HepG2 (cell line): Measurements from ENCODE around the gene CCK. TPM values are rescaled to one million over a fixed set of nuclear protein-coding genes. Genes with fewer than 3 reads are reported as not detected.

Source experiments
- ATAC-seq: fragments of 200-7000 bp; cut with Tn5 transposase; 3 replicates; pipeline ENCODE4 v1.9.1; 2020; ENCODE audit warnings: mild to moderate bottlenecking, moderate library complexity
- BruUV-seq: library from RNA; stranded (reverse); fragments of 400-500 nt; replicated peaks from 2 replicates; lab custom pipeline; 2021; lab: Mats Ljungman, UMichigan
- CTCF ChIA-PET: fragments of 300-600 bp; formaldehyde crosslinking; extraction: SDS; loops from one replicate; lab custom pipeline; 2021; ENCODE audit warnings: low total read pairs, inconsistent platforms, low intra/inter-chr PET ratio; lab: Yijun Ruan, JAX
- POLR2A ChIA-PET: fragments of 350-600 bp; sonication (Branson Sonifier 250); formaldehyde crosslinking; loops from one replicate; lab custom pipeline; 2020; ENCODE audit warnings: antibody characterized with exemption, inconsistent platforms; lab: Yijun Ruan, JAX
- DNase-seq: peaks from one replicate; pipeline ENCODE4 v3.0.0-alpha.2; 2015; ENCODE audit warnings: low spot score
- FAIRE-seq: peaks from 3 replicates; lab custom pipeline; 2011; peaks lifted over from hg19 to GRCh38; lab: Jason Lieb, UNC
- H2AFZ ChIP-seq: one replicate; pipeline ENCODE4 v1.6.1; 2011; ENCODE audit warnings: low read length, inconsistent platforms
- H3K27ac ChIP-seq: fragments of 300-600 bp; 3 replicates; pipeline ENCODE4 v1.8.0; 2011; ENCODE audit warnings: mixed run types, mild to moderate bottlenecking, mixed read lengths, low read length, inconsistent platforms; ENCODE audit not compliant: insufficient read depth; ENCODE audit errors: extremely low read length
- H3K27me3 ChIP-seq, 2 experiments: fragments of 200-600 bp in 1 of 2; 2 replicates in 1 of 2; 3 replicates in 1 of 2; pipeline versions ENCODE4 v1.6.0 to v1.8.0; 2011; ENCODE audit warnings: low read length in 2 of 2, mild to moderate bottlenecking in 2 of 2, moderate library complexity in 2 of 2, inconsistent platforms in 1 of 2; ENCODE audit not compliant: insufficient read depth in 2 of 2, control insufficient read depth in 1 of 2
- H3K36me3 ChIP-seq, 2 experiments: fragments of 200-600 bp in 1 of 2; replicated peaks in 1 of 2; 2 replicates in 1 of 2; 3 replicates in 1 of 2; pipeline versions ENCODE4 v1.5.1 to v1.8.0; 2011; ENCODE audit warnings: low read length in 2 of 2, inconsistent platforms in 1 of 2; ENCODE audit not compliant: insufficient read depth in 2 of 2, control insufficient read depth in 1 of 2
- H3K4me1 ChIP-seq: 2 replicates; pipeline ENCODE4 v1.5.1; 2012; ENCODE audit warnings: low read length, inconsistent platforms; ENCODE audit not compliant: insufficient read depth
- H3K4me2 ChIP-seq: 2 replicates; pipeline ENCODE4 v1.6.0; 2011; ENCODE audit warnings: low read depth, low read length, inconsistent platforms
- H3K4me3 ChIP-seq, 3 experiments: fragments of 200-600 bp in 1 of 3; sonication (generic), shearing (Covaris generic) in 1 of 3; replicated peaks in 1 of 3; 2 replicates each; pipeline ENCODE4 v1.5.1; 2011 to 2016; ENCODE audit warnings: low read length in 3 of 3, inconsistent platforms in 2 of 3, low read depth in 2 of 3, mild to moderate bottlenecking in 2 of 3, control low read depth in 1 of 3, mixed read lengths in 1 of 3; ENCODE audit not compliant: insufficient read depth in 1 of 3
- H3K79me2 ChIP-seq: one replicate; pipeline ENCODE4 v1.6.1; 2011; ENCODE audit warnings: low read length, inconsistent platforms; ENCODE audit not compliant: insufficient read depth
- H3K9ac ChIP-seq: 2 replicates; pipeline ENCODE4 v1.6.0; 2011; ENCODE audit warnings: mild to moderate bottlenecking, low read depth, low read length, inconsistent platforms; ENCODE audit not compliant: insufficient read depth
- H3K9me3 ChIP-seq: 2 replicates; pipeline ENCODE4 v1.5.1; 2012; ENCODE audit warnings: mild to moderate bottlenecking, low read length
- H4K20me1 ChIP-seq: 2 replicates; pipeline ENCODE4 v1.6.0; 2011; ENCODE audit warnings: inconsistent platforms, mild to moderate bottlenecking, low read length, moderate library complexity; ENCODE audit not compliant: insufficient read depth
- CCDC6 ChIP-seq: sonication (generic); formaldehyde crosslinking; IDR thresholded peaks from 2 replicates; pipeline ENCODE4 v1.8.1; 2022; ENCODE audit warnings: mild to moderate bottlenecking, missing genetic modification reagents, moderate library complexity
- CERS6 ChIP-seq: sonication (generic); formaldehyde crosslinking; IDR thresholded peaks from 2 replicates; pipeline ENCODE4 v1.5.0; 2020; ENCODE audit warnings: missing genetic modification reagents
- ETV5 ChIP-seq: IDR thresholded peaks from 2 replicates; pipeline ENCODE4 v1.6.1; 2018; ENCODE audit warnings: missing biosample characterization, missing genetic modification reagents, inconsistent platforms, borderline replicate concordance
- FOXM1 ChIP-seq: sonication (generic); formaldehyde crosslinking; IDR thresholded peaks from 2 replicates; pipeline ENCODE4 v1.5.0; 2020; ENCODE audit warnings: missing genetic modification reagents
- HNRNPLL ChIP-seq: fragments of 200-400 bp; formaldehyde crosslinking; IDR thresholded peaks from 2 replicates; pipeline ENCODE4 v1.6.1; 2017; ENCODE audit warnings: mild to moderate bottlenecking, low read depth, low read length; ENCODE audit not compliant: poor library complexity, severe bottlenecking
- JUN ChIP-seq: sonication (generic); formaldehyde crosslinking; IDR thresholded peaks from 2 replicates; pipeline ENCODE4 v1.4.0; 2020; ENCODE audit warnings: mild to moderate bottlenecking, missing genetic modification reagents
- MIER2 ChIP-seq: IDR thresholded peaks from 2 replicates; pipeline ENCODE4 v1.6.1; 2016; ENCODE audit warnings: missing biosample characterization, missing genetic modification reagents
- MTERF4 ChIP-seq: sonication (generic); formaldehyde crosslinking; IDR thresholded peaks from 2 replicates; pipeline ENCODE4 v1.8.0; 2023; ENCODE audit warnings: mild to moderate bottlenecking, missing genetic modification reagents
- NFIC ChIP-seq: IDR thresholded peaks from 2 replicates; pipeline ENCODE4 v1.6.1; 2012; ENCODE audit warnings: mild to moderate bottlenecking, low read length, inconsistent platforms
- NR2C2 ChIP-seq: sonication (generic); formaldehyde crosslinking; IDR thresholded peaks from 2 replicates; pipeline ENCODE4 v1.4.0; 2020; ENCODE audit warnings: missing genetic modification reagents, mild to moderate bottlenecking, moderate library complexity, borderline replicate concordance
- PHF5A ChIP-seq: IDR thresholded peaks from one replicate; pipeline ENCODE4 v1.6.1; 2018; ENCODE audit warnings: low read depth, missing genetic modification reagents; ENCODE audit not compliant: unreplicated experiment
- ZBTB33 ChIP-seq: sonication (generic); formaldehyde crosslinking; IDR thresholded peaks from 2 replicates; pipeline ENCODE4 v1.4.0; 2020; ENCODE audit warnings: missing genetic modification reagents
- ZNF10 ChIP-seq: sonication (generic); formaldehyde crosslinking; IDR thresholded peaks from 2 replicates; pipeline ENCODE4 v1.4.0; 2020; ENCODE audit warnings: mild to moderate bottlenecking, low read depth, missing genetic modification reagents, borderline replicate concordance
- ZNF552 ChIP-seq: sonication (generic); formaldehyde crosslinking; IDR thresholded peaks from 2 replicates; pipeline ENCODE4 v1.9.0; 2022; ENCODE audit warnings: missing genetic modification reagents, mild to moderate bottlenecking, borderline replicate concordance
- ZSCAN30 ChIP-seq: sonication (generic); formaldehyde crosslinking; IDR thresholded peaks from 2 replicates; pipeline ENCODE4 v1.5.0; 2020; ENCODE audit warnings: mild to moderate bottlenecking, missing genetic modification reagents
- WGBS: methylation state at CpG from one replicate; pipeline ENCODE4 v1.1.6; 2017; ENCODE audit warnings: low lambda C conversion rate; 5-methylcytosine and 5-hydroxymethylcytosine counted together
- in situ Hi-C: cut with HindIII; loops from 2 replicates; pipeline ENCODE4 v1.10.0; 2017; ENCODE audit warnings: low pct_unique_long_range_greater_than_20kb; ENCODE audit not compliant: extremely low pct_ligation_motif_present
- intact Hi-C: fragments of 100-400 bp; cut with micrococcal nuclease; formaldehyde crosslinking; loops from one replicate; pipeline ENCODE4 v1.10.0; 2022; ENCODE audit not compliant: unreplicated experiment
- polyA plus RNA-seq, 8 experiments: library from polyadenylated mRNA; depleted of rRNA in 3 of 8; stranded (reverse) in 7 of 8; unstranded in 1 of 8; fragments of >200 nt; fragmentation: Illumina TruSeq in 4 of 8; extraction: Trizol in 4 of 8; gene quantifications; 2 replicates each; pipeline versions ENCODE4 v1.2.1 to v1.2.3, GENCODE V29; 2011 to 2016; ENCODE audit warnings: low read depth in 4 of 8, missing spikeins in 1 of 8, mixed read lengths in 1 of 8; ENCODE audit not compliant: insufficient read depth in 1 of 8
- total RNA-seq, 5 experiments: library from RNA; depleted of rRNA; stranded (reverse); fragments of >200 nt; fragmentation: Illumina TruSeq; extraction: Trizol; gene quantifications; 2 replicates each; pipeline ENCODE4 v1.2.3, GENCODE V29; 2016; ENCODE audit warnings: low read depth in 1 of 5

CCK gene
- total and polyA plus RNA-seq, 2 of the 13 experiments (the other 11 are each of a cell fraction or from before 2014, with no cell fraction given), result not detected

- no peak overlapping the region for H3K9ac ChIP-seq
- in situ Hi-C loops, result no loop called here
- H3K9me3 ChIP-seq, result no peaks in the 10 kb centered on the region
- H3K4me2 ChIP-seq, result no peak overlapping the region
- no peaks in the 10 kb centered on the region for H4K20me1 ChIP-seq
- no peaks in the 10 kb centered on the region for H3K79me2 ChIP-seq
- DNase-seq (no peak), ATAC-seq (no peak)
- no peaks in the 10 kb centered on the region for H3K4me1 ChIP-seq
- no peaks in the 10 kb centered on the region; a peak in 1 of 5 replicates for H3K27me3 ChIP-seq
- H3K27ac ChIP-seq, result no peak overlapping the region
- BruUV-seq, result no TSS peak
- WGBS, result 2% methylated on average over 3 of the region's 3 CpGs
- TF ChIP-seq CERS6 (CRISPR knock-in tag) (no peak), FOXM1 (CRISPR knock-in tag) (no peak), NR2C2 (no peak), MTERF4 (CRISPR knock-in tag) (no peak), NFIC (no peak), ZSCAN30 (no peak), MIER2 (CRISPR knock-in tag) (no peak), HNRNPLL (no peak), ZBTB33 (CRISPR knock-in tag) (no peak), ZNF10 (CRISPR knock-in tag) (no peak), ZNF552 (CRISPR knock-in tag) (no peak), ETV5 (CRISPR knock-in tag) (no peak), PHF5A (no peak), CCDC6 (CRISPR knock-in tag) (no peak), JUN (CRISPR knock-in tag) (no peak)
- TF ChIP-seq, all 625 proteins: peak for 0
- H3K4me3 ChIP-seq, result no peak overlapping the region
- intact Hi-C loops, result no loop called here
- no peaks in the 10 kb centered on the region for H3K36me3 ChIP-seq
- ChIA-PET POLR2A (no interaction called here), CTCF (no interaction called here)
- no peak for FAIRE-seq
- H2AFZ ChIP-seq, result no peak overlapping the region
Observed at GRCh38 chr3:42302924-42303634, 37.1 kb upstream of the CCK start.
